NCI-H128 (cell line): ENCODE measurements around the gene RBX1.
"Not testable (repeated sequence)": the region's sequence is repeated elsewhere in the genome, so short reads cannot be mapped to it uniquely, and the experiment has no call there.

Experiments
- DNase-seq: peaks from one replicate; lab custom pipeline; 2025; ENCODE audit not compliant: unreplicated experiment; lab: John Stamatoyannopoulos, UW

RBX1 gene

DNA sequence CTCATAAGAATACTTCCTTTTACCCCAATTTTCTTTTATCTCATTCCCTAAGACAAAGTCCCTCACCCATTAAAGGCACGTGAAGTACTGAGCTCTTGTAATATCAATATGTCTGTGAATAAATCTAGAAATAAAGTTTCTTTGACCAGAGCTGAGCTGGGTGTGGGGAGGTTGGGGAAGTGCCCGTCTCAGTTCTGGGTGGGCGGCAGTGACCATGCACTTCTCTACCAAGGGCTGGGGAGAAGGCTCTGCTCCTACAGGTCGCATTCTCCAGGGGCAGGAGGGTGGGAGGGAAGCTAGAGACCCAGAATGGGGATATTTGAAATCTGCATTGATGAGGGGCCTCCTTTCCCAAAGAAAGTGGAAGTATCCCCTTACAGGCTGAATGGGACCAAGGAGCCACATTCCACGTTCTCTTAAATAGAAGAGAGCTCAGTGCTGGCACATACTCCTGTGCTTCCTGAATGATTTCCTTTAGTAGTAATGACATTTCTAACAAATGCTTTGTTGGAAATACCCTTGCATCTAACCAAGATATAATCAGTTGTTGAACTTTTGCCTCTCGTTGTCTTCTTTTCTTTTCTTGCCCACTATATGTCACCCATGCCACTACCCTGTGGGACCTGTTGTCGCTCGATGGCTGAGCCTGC is 16.1 kb downstream of the RBX1 start:
- DNase-seq, result no peak

DNA sequence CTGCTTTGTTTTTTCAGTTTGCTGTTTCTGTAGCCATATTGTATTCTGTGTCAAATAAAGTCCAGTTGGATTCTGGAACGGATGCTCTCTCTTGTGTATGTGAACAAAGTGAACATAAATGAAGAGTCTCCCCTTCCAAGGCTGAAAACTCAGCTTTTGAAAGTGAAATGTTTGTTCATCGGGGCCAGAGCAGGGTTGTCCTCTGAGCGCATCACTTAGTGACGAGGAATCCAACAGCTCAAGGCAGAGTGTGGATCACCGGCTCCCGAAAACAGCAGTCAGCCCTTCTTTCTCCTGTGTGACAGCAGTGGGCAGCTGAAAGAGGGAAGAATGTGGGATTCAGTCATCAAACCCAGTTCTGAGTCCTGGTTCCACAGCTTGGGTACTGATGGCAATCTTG is 21.4 kb downstream of the RBX1 start:
- DNase-seq, result no peak

DNA sequence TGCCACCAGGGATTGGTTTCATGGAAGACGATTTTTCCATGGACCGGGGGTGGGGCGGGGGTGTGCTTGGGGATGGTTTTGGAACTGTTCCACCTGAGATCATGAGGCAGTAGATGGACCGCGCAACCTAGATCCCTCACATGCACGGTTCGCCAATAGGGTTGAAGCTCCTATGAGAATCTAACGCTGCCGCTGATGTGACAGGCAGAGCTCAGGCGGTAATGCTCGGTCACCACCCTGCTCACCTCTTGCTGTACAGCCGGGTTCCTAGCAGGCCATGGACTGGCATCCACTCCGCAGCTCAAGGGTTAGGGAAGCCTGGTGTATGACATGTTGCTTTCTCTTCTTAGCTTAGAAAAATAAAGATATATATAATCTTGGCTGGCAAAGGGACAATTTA is 22.0 kb downstream of the RBX1 start:
- DNase-seq, result no peak

DNA sequence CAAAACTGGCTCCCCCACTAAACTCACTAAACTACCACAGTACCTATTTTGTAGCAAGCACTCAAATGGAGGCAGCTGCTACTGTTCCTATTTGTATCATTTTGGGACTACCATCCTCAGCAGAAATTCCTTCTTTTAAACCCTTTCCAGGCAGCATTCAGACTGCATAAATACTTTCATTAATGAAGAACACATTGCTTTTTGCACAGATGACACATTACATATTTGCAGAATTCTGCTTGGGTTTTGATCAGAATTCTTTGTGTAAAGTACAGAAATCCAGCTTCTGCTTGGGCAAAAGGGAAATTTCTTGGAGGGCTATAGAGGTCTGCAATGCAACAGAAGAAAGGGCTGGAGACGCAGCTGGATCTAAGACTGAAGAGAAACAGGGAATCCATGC is 24.2 kb downstream of the RBX1 start:
- DNase-seq, result no peak

DNA sequence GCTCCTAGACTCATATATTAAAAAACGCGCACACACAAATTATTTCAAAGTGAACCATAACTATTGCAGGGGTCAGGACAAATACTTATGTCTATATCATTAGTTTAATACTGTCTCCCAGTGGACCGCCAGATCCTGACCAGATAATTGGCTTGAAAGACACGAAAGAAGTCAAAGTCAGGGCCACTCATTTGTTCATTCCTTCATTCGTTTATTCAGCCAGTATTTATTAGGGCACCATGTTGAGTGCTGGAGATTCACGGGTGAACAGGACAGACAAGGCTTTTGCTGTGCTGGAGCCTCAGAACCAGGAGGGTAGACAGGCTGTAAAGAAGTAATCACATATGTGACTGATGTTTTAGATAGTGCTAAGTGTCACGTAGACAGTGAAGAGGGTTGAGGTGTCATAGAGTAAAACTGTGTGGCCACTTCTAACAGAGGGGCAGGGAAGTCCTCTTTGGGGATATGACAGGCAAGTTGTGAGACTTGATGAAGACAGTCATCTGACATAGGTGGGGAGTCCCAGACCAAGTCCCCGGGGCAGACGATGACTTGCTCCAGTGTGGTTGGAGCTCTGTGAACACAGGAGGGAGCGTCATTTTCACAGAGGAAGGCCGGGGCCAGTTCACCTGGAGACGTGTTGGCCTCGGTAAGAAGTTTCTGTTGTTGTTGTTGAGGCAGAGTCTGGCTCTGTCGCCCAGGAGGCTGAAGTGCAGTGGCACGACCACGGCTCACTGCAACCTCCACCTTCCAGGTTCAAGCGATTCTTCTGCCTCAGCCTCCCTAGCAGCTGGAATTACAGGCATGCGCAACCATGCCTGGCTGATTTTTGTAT is 25.9 kb downstream of the RBX1 start:
- no peak for DNase-seq

DNA sequence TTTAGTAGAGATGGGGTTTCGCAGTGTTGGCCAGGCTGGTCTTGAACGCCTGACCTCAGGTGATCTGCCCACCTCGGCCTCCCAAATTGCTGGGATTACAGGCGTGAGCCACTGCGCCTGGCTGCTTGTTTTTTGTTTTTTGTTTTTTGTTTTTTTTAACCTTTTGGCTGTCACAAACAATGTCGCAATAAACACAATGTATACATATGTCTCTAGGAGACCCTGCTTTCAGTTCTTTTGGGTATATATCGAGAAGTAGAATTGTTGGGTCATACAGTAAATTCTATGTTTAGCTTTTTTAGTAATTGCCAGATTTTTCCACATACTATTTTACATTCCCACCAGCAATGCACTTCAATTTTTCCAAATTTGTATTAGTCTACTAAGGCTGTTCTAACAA is 28.0 kb downstream of the RBX1 start:
- no peak for DNase-seq

DNA sequence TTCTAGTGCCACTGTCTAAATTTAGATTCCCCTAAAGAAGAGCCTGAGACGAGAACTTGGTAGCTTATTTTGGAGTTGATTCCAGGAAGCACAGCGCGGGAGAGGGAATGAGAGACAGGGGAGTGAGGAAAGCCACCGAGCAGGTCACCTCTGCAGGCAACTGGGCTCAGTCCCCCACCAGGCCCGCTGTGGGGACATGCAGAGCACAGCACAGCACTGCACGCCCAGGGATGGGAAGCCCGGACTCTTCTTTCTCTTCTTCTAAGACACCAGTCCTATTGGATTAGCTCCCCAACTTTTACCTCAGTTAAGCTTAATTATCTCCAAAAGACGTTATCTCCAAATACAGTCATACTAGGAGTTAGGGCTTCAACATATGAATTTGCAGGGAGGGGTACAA is 28.7 kb downstream of the RBX1 start:
- DNase-seq, result no peak

DNA sequence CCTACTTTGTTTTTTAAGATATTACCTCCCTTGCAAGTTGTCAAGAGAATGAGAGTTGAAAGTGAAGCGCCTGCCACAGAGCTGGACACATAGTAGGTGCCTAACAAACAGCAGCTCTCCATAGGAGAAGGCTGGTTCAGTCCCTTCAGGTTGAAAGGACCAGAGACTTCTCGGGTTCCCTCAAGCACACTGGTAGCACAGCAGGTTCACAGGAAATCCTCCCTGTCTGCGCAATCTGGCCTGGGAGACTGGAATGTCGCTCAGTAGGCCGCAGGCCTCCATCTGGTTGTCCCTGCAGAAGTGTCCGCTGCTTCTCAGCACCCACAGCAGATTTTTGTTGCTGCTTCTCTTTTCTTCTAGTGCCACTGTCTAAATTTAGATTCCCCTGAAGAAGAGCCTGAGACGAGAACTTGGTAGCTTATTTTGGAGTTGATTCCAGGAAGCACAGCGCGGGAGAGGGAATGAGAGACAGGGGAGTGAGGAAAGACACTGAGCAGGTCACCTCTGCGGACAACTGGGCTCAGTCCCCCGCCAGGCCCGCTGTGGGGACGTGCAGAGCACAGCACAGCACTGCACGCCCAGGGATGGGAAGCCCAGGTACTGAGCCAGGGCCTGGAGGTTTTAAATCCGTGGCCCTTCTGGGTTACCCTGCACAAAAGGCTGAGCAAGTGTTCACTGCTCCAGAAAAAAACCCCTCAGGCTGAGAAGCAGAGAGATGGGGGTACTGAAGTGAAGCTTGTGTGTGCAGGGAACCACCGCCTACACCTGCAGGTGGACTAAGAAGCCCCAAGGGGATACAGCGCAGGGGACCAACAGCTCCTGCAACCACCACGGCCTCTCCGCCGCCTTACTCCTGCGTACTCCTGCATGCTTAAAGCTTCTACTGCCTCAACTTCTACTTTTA is 31.6 kb downstream of the RBX1 start:
- no peak for DNase-seq

DNA sequence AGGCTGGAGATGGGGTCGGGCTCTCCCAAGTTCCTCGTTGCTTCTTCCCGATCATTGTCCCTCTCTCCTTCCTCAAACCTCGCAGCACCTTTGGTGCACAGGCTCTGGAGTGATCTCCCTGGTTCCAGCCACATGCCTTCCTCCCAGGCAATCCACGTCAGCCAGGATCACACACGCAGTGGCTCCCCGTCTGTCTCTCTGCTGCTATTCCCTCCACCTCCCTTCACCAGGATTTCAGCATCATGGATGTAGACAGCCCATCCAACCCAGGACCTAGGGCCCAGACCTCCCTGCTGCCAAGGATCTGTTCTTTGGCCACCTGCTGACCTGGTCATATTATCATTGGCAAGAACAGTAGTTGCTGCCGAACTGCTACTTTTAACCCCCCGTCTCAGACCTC is 40.1 kb downstream of the RBX1 start:
- no peak for DNase-seq

DNA sequence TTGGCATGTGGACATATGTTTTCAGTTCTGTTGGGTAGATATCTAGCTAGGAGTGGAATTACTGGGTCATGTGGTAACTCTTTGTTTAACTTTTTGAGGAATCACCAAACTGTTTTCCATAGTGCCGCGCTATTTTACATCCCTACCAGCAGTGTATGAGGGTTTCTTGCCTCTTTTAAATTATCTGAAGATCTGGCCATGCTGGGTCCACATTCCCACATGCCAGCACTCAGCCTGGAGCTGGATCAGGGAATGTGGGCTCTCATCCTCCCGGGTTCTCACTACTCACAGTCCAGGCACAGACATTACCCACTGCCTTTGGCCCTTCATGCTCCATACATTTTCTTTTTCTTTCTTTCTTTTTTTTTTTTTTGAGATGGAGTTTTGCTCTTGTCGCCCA is 44.6 kb downstream of the RBX1 start:
- DNase-seq, result no peak

DNA sequence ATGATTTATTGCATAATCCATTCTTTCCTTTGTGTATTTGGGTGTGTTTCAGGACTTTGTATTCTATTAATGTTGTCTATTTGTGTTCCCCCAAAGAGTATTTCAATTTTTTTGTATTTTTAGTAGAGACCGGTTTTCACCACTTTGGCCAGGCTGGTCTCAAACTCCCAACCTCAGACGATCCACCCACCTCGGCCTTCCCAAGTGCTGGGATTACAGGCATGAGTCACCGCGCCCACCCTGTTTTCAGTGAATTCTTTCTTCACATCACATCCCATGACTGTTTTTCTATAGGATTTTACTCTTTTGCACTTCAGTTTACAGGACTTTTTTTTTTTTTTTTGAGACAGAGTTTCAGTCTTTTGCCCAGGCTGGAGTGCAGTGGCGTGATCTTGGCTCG is 46.3 kb downstream of the RBX1 start:
- no peak for DNase-seq

DNA sequence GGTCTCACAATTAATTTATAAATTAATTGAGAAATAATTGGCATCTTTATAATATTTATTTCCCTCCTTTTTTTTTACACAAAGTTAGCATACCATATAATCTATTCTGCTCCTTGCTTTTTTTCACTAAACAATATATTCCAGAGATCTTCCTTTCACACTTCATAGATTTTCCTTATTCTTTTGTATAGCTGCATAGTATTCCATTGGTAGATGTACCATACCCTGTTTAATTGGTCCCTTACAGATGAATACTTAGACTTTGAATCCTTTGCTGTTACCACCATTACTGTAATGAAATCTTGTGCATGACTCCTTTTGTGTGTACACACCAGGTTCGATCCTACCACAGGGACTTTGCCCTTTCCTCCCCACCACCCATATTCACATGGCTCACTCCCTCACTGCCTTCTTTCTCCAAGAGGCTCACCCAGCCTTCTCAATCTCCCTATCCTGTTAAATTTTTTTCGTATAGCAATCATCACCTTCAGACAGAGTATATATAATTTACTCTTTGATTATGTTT is 48.9 kb downstream of the RBX1 start:
- DNase-seq, result no peak

DNA sequence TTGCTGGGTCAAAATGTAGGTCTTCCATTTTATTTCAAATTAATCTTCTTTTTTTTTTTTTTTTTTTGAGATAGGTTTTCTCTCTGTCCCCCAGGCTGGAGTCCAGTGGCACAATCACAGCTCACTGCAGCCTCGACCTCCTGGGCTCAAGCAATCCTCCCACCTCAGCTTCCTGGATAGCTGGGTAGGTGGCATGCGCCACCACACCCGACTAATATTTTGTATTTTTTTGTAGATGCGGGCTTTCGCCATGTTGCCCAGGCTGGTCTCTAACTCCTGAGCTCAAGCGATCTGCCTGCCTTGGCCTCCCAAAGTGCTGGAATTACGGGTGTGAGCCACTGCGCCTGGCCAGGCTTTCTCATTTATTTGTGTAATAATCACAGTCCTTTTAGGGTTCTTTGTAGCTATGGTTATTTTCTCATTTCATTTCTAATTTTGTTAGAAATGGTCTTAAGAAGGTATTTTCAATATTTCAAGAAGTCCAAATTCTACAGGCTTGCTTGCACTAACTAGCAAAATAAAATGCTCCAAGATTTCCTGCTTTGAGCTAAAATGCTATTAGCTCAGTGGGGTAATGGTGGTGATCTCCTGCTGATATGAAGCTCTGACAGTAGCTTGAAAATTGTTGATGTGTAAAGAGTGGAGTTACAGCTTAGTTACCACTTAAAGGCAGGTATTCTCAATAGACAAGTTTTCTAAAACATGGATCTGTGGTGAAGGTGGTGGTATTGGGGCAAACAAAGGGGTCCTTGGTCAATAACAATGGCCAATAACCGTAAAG is 50.0 kb downstream of the RBX1 start:
- DNase-seq, result no peak

DNA sequence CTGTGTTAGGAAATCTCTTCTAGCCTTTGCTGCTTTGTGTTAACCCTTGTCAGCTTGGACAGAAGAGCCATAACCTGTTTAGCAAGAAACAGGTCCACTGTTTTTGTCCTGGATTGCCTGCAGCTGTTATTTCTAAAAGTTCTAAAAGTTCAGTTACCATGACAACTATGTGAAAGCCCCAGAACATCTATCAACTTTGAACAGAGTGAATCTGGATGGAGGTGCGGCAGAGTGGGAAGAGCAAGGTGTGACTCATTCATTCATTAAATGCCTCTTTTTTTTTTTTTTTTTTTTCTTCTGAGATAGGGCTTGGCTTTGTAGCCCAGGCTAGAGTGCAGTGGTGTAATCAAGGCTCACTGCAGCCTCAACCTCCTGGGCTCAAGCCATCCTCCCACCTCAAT is 50.5 kb downstream of the RBX1 start:
- no peak for DNase-seq

DNA sequence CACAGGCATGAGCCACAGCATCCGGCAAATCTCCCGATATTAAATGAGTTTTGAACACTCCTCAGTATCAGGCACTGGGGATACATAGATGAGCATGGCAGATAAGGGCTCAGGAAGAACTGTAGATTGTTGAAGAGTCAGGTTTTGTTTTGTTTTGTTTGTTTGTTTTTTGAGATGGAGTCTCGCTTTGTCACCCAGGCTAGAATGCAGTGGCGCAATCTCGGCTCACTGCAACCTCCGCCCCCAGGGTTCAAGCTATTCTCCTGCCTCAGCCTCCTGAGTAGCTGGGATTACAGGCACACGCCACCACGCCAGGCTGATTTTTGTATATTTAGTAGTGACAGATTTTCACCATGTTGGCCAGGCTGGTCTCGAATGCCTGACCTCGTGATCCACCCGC is 51.2 kb downstream of the RBX1 start:
- DNase-seq, result not testable (repeated sequence)

DNA sequence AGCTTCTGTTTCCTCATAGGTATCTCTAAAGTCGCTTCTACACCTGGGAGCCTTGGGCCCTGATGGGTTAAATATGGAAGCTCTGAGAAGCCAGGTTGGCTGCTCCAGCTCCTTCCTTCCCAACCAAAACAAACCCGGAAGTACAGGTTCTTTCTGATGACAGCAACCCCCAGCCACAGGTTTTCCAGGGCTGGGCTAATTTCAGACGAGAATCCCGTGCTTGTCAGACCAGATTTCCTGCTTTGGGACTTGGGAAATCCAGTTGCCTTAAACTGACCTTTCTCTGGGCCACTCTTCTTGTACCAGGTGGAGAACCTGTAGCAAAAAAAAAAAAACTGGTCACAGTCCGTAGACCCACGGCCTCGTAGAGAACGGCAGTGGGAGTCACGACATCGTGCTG is 51.9 kb downstream of the RBX1 start:
- DNase-seq, result no peak

DNA sequence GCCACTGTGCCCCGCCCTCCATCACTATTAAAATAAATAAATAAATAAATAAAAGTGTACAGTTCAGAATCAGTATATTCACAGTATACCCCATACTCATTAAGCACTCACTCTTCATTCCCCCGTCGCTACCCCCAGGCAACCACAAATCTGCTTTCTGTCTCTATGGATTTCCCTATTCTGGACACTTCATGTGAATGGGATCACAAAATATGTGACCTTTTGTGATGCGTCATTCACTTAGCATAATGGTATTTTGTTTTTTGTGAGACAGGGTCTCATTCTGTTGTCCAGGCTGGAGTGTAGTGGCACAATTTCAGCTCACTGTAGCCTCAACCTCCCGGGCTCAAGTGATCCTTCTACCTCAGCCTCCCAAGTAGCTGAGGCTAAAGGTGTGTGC is 52.8 kb downstream of the RBX1 start:
- DNase-seq, result no peak

DNA sequence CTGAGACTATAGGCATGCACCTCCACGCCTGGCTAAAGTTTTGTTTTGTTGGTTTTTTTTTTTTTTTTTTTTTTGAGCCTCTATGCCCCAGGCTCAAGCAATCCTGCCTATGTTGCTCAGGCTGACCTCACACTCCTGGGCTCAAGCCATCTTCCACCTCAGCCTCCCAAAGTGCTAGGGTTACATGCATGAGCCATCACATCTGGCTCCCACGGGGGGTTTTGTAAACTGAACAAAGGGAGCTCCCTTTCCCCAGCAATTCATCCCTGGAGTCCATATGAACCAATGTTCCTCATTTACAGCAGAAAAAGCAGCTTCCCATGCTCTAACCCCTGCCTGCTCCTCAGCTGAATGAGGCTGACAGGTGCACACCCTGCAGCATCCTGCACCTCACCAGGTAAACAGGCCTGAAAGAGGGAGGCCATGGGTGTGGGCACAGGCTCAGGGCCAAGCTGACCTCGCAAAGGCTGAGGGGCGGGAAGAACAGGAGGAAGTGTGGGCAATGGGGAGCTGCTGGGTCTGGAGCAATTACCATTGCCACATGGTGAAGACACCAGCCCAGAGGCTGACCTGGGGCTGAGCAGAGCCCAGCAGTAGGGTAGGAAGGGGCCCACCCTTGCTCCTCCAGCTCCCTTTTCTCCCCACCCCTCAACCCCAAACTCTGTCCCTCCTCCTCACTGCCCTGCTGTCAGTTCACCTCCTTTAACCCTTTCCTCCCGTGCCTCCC is 58.2 kb downstream of the RBX1 start:
- no peak for DNase-seq

DNA sequence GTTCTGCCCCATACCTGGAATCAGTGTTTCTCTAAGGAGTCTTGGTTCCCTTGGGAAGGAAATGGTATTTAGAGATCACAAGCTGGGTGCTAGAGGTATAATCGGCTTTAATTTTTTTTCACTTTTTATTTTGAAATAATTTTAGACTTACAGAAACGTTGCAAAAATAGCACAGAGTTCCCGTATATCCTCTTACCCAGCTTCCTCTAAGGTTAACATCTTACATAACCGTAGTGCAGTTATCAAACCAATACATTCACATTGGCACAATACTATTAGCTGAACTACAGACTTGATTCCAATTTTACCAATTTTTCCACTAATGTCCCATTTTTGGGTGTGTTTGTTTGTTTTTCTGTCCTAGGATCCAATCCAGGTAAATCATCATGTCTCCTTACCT is 63.8 kb downstream of the RBX1 start:
- no peak for DNase-seq

DNA sequence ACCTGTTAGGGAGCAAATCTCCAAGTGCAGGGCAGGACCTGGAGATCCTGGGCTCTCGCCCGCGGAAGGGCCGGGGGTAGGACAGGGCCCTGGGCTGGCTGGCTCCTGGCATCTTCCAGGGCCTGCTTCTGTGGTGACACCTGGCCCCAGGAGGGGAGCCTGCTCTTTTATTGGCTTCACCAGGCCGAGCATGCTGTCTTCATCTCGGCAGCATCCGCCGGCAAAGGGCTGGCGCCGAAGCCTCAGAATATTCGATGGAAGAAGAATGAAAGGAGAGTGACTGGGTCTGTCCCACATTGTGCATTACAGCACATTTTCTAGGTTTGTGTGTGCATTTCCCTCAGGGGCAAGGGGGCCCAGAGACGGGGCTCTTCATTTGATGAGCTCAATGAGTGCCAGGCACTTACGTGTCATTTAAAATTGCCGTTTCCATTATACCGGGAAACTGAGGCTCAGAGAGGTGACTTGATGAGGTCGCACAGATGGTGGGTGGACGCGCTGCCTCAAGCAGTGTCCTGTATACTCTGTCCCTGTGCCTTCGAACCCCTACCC is 70.0 kb downstream of the RBX1 start:
- no peak for DNase-seq
